Heart right ventricle (tissue), 16 donors: ENCODE measurements around the gene CARD9. TPM values are rescaled to one million over a fixed set of nuclear protein-coding genes. Genes with fewer than 3 reads are reported as not detected.

Source experiments
- ATAC-seq, 8 donors: fragments of 200-7000 bp; cut with Tn5 transposase; one replicate each; pipeline ENCODE4 v1.9.1; 2020; ENCODE audit warnings: mild to moderate bottlenecking in 8 of 8, moderate library complexity in 8 of 8, moderate number of reproducible peaks in 1 of 8
- DNase-seq, 2 donors: peaks; one replicate each; pipeline ENCODE4 v3.0.0-alpha.2; 2020
- H3K27ac ChIP-seq, 10 donors: fragments of 200-600 bp; sonication (generic) in 2 of 10; one replicate each; pipeline versions ENCODE4 v1.5.0 to v1.8.0; 2020 to 2022; ENCODE audit warnings: mild to moderate bottlenecking in 3 of 10
- H3K27me3 ChIP-seq, 7 donors: fragments of 200-600 bp; one replicate each; pipeline ENCODE4 v1.8.0; 2021 to 2022; ENCODE audit warnings: mild to moderate bottlenecking in 2 of 7
- H3K36me3 ChIP-seq, 9 donors: fragments of 200-600 bp; sonication (generic) in 1 of 9; one replicate each; pipeline versions ENCODE4 v1.5.0 to v1.8.0; 2020 to 2022; ENCODE audit warnings: mild to moderate bottlenecking in 2 of 9
- H3K4me1 ChIP-seq, 9 donors: fragments of 200-600 bp; sonication (generic) in 1 of 9; one replicate each; pipeline versions ENCODE4 v1.5.0 to v1.8.0; 2020 to 2022; ENCODE audit warnings: mild to moderate bottlenecking in 4 of 9
- H3K4me3 ChIP-seq, 10 donors: fragments of 200-600 bp; sonication (generic) in 2 of 10; one replicate each; pipeline versions ENCODE4 v1.5.0 to v1.8.0; 2020 to 2022; ENCODE audit warnings: mild to moderate bottlenecking in 7 of 10, moderate library complexity in 2 of 10
- H3K9me3 ChIP-seq, 11 donors: fragments of 200-600 bp in 10 of 11; sonication (generic) in 2 of 11; one replicate each; pipeline versions ENCODE4 v1.5.0 to v1.8.0; 2013 to 2022; ENCODE audit warnings: mild to moderate bottlenecking in 2 of 11, control low read depth in 1 of 11, moderate library complexity in 1 of 11
- CTCF ChIP-seq, 9 donors: fragments of 200-600 bp; sonication (generic) in 2 of 9; IDR thresholded peaks; one replicate each; pipeline versions ENCODE4 v1.5.0 to v1.8.0; 2021 to 2022; ENCODE audit warnings: antibody characterized with exemption in 9 of 9, mild to moderate bottlenecking in 5 of 9, moderate library complexity in 1 of 9
- WGBS, 2 donors: extraction: QIAGEN DNeasy Blood & Tissue Kit; methylation state at CpG; one replicate each; pipeline ENCODE4 v1.1.7; 2013; ENCODE audit warnings: inconsistent platforms in 1 of 2; 5-methylcytosine and 5-hydroxymethylcytosine counted together
- intact Hi-C, 10 donors: fragments of 100-400 bp; cut with DNase I; formaldehyde crosslinking; loops; one replicate each; pipeline versions ENCODE4 v1.11.1 to v1.14.2; 2022
- polyA plus RNA-seq, 2 donors: library from polyadenylated mRNA; stranded (reverse); fragments of 200-250 nt; gene quantifications; one replicate each; pipeline ENCODE4 v1.2.3, GENCODE V29; 2013
- total RNA-seq, 10 donors: library from RNA; stranded (reverse); fragmentation: NEBNext Ultra II Directional in 3 of 10; extraction: Animal tissue kit (Norgen Biotek cat#: 25700) in 3 of 10; gene quantifications; one replicate each; pipeline versions ENCODE4 v1.2.1 to v1.2.4, GENCODE V29; 2021 to 2023
- donor health status: Arrhythmogenic right ventricular cardiomyopathy.
- donor health status: ischemic (EF 13 %, LVEDD 7.1; RV severe dilation, severe dysfunction).
- donor health status: healthy with polysubstance abuse.
- donor health status: DM: no; HTN: yes; CAD: no.
- donor health status: DM: no; HTN: no; CAD: no.
- donor health status: ischemic (EF 25% LVEDD 6.9; RV normal size, moderate dysfunction).
- donor health status: ischemic (EF 25% LVEDD 5.7; RV mildly dilated, moderate dysfunction).
- donor health status: healthy.
- donor health status: DM: yes; HTN: yes; CAD: no.
- donor health status: Ischemic cardiomyopathy.
- donor health status: ischemic (EF 35%, LVEDD 5.7; RV mildly dilated, moderate dysfunction).
- donor health status: nonischemic (EF 11% LVEDD 7.7; RV severe dilation, severe dysfunction).
- donor health status: DM: yes; HTN: yes; CAD: no.
- donor health status: PGD.
- donor health status: ischemic (EF 29% LVEDD 5.4; RV normal size, mild dysfunction).
- donor health status: nonischemic (EF 23%, LVEDD 6.1; RV moderate dilation, normal function).

Gene CARD9
- total and polyA plus RNA-seq, 12 donors, result 0.21 to 2.0 (median 1.1) TPM; not detected in 1

- H3K36me3 ChIP-seq, result peaks cover 0 to 65% (median 8%) of the 10 kb centered on the region in 9 donors
- intact Hi-C loops, result no loop called here
- no peak for ATAC-seq
Measured at GRCh38 chr9:136379003-136379287, 5.5 kb upstream of the CARD9 start.

GRCh38 chr9:136378170-136379002, 4.9 kb upstream of the CARD9 start:
- Histone ChIP-seq H3K27ac (no peak overlapping the region), H3K36me3 (peaks cover 0 to 61% (median 7%) of the 10 kb centered on the region in 9 donors), H3K4me1 (peaks cover 0 to 18% (median 4%) of the 10 kb centered on the region in 9 donors), H3K27me3 (no peaks in the 10 kb centered on the region), H3K9me3 (no peaks in the 10 kb centered on the region), H3K4me3 (no peak overlapping the region)
- ATAC-seq (peak in 4 of 8 donors; percentile 4 to 37 (median 8)), DNase-seq (no peak)
- 75 to 81% methylated on average over 28 of the region's 28 CpGs for WGBS, 2 donors
- intact Hi-C loops, result no loop called here
- TF ChIP-seq CTCF (IDR thresholded peaks at IDR 0.05), result no peak

More at GRCh38 chr9:136379003-136379287, 5.5 kb upstream of the CARD9 start:
- no peaks in the 10 kb centered on the region for H3K27me3 ChIP-seq
- H3K4me3 ChIP-seq, result no peak overlapping the region
- H3K9me3 ChIP-seq, result no peaks in the 10 kb centered on the region
- no peak overlapping the region for H3K27ac ChIP-seq
- DNase-seq, result no peak
- H3K4me1 ChIP-seq, result peaks cover 0 to 15% (median 3%) of the 10 kb centered on the region in 9 donors
- 81 to 85% methylated on average over 17 to 18 of the region's 18 CpGs for WGBS, 2 donors
- TF ChIP-seq CTCF (IDR thresholded peaks at IDR 0.05), result no peak

GRCh38 chr9:136377341-136378169, 4.1 kb upstream of the CARD9 start:
- no peaks in the 10 kb centered on the region for H3K9me3 ChIP-seq
- no peak overlapping the region for H3K27ac ChIP-seq
- DNase-seq (no peak), ATAC-seq (peak in 1 of 8 donors; percentile 3)
- no peaks in the 10 kb centered on the region for H3K27me3 ChIP-seq
- peaks cover 0 to 26% (median 6%) of the 10 kb centered on the region in 9 donors for H3K4me1 ChIP-seq
- WGBS, 2 donors, result 86 to 91% methylated on average over 30 to 32 of the region's 32 CpGs
- H3K36me3 ChIP-seq, result peaks cover 0 to 53% (median 7%) of the 10 kb centered on the region in 9 donors
- no peak overlapping the region for H3K4me3 ChIP-seq
- TF ChIP-seq CTCF (IDR thresholded peaks at IDR 0.05), result no peak
- intact Hi-C loops, result no loop called here

- no peak overlapping the region for H3K4me3 ChIP-seq
- TF ChIP-seq CTCF (IDR thresholded peaks at IDR 0.05), result no peak
- no peaks in the 10 kb centered on the region for H3K9me3 ChIP-seq
- DNase-seq (no peak), ATAC-seq (no peak)
- H3K36me3 ChIP-seq, result peaks cover 0 to 42% (median 2%) of the 10 kb centered on the region in 9 donors
- intact Hi-C loops, result no loop called here
- no peaks in the 10 kb centered on the region for H3K27me3 ChIP-seq
- H3K4me1 ChIP-seq, result peaks cover 0 to 32% (median 8%) of the 10 kb centered on the region in 9 donors
- H3K27ac ChIP-seq, result no peak overlapping the region
- WGBS, 2 donors, result 68 to 79% methylated on average over 8 of the region's 8 CpGs
Measured at GRCh38 chr9:136376457-136376856, 3.0 kb upstream of the CARD9 start.
